NCI-H82 treated with DMSO at 0.1 percent for 48 hours (cell line): ENCODE results near the gene TBRG4.

Source experiments
- DNase-seq: peaks from one replicate; lab custom pipeline; 2025; ENCODE audit not compliant: unreplicated experiment; lab: John Stamatoyannopoulos, UW

The TBRG4 gene

DNA sequence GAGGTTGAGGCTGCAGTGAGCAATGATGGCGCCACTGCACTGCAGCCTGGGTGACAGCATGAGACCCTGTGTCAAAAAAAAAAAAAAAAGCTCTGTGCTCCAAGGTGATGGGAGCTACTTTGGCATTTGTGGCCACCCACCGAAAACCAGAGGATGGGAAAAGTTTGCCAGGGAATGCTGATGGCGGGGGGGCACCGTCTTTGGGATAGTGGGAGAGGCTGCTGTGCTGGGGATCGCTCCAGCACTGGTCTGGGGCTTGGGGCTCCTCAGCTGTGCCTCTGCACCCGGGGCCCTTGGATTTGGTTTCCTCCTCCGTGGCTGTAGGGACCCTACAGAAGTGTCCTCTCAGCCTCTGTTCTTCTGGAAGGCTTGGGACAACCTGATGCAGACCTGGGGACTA, 34.4 kb upstream of the TBRG4 start:
- no peak for DNase-seq

DNA sequence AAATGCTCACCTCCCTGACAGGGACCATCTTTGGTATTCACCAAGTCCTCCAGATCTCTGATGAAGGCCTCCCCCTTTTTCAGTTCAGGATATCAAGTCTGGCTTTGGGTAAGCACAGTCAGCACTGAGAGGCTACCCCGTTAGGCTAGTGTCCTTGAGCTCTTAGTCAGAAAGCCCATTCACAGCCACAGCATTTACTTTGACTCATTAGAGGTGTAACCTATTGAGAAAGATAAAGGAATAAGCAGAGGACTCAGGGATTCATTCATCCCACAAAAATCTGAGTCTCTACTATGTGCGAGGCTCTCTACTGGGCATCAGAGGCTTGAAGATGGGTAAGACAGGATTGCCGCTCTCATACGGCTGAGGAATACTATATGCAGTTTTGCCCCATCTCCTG, 32.1 kb upstream of the TBRG4 start:
- DNase-seq, result no peak

DNA sequence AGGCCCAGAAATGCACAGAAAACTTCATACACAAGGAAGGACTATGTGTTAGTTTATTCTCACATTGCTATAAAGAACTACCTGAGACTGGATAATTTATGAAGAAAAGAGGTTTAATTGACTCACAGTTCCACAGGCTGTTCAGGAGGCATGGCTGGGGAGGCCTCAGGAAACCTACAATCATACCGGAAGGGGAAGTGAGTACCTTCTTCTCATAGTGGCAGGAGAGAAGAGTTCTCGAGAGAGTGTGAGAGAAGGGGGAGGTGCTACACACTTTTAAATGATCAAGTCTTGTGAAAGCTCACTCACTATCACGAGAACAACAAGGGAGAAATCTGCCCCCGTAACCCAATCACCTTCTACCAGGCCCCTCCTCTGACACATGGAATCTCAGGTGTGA, 29.3 kb upstream of the TBRG4 start:
- no peak for DNase-seq

DNA sequence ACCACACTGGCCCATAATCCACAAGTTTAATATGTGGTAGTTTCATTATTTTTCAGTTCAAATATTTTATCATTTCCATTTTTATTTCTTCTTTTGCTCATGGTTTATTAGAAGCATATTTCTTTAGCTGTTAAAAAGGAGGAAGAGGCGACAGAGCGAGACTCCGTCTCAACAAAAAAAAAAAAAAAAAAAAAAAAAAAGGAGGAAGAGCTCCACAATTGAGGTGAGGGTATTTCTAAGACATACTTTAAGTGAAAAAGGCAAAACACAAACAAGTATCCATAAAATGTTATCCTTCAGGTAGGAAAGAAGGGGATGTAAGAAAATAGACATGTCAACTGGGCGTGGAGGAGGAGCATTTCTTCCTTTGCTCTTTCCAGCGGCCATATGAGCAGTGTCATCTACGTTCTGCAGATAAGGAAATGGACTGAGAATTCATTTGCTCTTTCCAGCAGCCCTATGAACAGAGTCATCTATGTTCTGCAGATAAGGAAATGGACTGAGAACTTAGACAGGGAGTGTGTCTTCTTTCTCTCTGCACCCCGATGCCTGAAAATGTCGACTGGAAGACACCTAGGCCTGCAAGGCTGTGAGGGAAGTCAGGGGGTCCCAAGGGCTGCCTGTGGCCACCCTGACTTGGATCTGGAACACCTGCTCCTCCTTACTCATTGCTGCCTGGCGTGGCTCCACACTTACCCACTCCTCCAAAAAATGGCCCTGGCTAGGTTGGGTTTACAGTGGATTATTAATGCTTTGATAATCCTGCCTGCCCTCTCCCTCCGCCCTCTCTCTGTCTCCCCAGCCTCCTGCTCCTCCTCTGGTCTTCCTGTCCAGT, 27.2 kb upstream of the TBRG4 start:
- DNase-seq, result no peak

DNA sequence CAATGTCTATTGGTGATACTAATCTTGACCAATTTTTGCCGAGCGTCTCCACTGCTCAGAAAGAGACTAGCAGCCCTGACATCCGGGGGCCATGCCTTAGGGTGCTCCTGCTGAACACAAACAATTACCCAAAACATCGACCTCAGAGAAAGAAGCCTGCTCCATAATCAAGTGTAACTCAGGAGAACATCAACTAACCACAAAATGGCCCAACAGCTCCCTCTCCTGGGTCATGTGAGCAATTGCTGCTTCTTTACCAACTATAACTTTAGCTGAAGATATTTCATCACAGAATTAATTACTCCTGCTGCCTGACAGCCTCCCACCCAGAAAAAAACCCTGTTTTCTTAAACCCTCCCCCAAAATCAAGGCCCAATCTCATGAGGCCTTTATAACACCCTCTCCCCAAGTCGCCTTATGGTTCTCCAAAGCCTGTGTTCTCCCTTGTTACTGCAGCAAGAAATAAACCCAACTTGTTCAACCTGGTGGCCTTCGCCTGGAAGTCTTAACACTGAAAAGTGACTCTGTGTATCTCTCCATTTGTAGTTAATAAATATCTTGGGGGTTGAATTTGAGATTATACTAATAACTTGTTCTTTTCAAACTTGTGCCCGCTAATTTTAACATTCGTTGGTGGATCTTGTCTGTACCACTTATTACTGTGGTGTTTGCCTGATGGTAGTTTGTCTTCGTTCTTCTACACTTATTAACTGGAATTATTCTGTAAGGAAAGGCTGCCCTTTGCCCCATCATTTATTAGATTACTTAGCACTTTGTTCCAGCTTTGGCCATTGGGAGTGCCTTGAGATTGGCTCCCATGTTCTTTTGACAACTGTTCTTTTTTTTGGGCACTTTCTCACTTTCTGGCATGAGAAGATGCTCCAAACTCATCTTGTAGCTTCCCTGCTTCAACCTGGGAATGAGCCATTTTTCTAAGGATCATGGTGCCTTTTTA, 24.9 kb upstream of the TBRG4 start:
- peak; percentile 49 for DNase-seq

DNA sequence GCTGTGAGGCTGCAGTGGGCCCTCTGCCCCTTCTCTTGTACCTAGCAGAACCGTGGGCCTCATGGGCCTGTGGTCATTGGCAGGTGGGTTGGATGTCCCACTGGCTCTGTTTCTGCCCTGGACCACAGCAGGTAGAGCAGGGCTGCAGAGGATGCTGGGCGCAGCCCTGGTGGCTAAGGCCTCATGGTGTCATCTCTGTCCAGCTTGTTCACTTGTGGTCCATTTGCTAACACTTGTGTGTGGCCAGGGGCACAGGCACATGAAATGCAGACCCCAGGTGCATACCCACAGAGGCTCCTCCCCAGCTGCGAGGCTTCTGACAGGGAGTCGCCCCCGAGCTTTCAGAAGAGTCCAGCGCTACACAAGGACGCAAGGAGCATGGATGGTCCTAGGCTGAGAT, 22.4 kb upstream of the TBRG4 start:
- DNase-seq, result no peak

DNA sequence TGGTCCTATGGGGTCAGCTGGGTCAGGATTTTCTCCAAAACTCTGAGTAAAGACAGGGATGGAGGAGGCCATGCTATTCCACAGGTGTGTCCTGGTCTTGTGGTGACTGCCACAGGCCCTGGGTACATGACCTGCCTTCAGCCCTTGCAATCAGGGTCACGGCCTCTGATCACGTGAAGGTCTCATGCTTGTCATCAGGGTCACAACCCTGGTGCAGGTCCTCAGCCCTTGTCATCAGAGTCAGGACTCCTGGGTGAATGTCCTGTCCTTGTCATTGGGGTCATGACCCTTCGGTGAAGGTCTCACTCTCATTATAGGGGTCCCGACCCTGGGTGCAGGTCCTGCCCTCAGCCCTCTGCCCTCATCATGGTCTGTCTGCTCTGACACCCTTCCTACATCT, 21.9 kb upstream of the TBRG4 start:
- DNase-seq, result no peak

DNA sequence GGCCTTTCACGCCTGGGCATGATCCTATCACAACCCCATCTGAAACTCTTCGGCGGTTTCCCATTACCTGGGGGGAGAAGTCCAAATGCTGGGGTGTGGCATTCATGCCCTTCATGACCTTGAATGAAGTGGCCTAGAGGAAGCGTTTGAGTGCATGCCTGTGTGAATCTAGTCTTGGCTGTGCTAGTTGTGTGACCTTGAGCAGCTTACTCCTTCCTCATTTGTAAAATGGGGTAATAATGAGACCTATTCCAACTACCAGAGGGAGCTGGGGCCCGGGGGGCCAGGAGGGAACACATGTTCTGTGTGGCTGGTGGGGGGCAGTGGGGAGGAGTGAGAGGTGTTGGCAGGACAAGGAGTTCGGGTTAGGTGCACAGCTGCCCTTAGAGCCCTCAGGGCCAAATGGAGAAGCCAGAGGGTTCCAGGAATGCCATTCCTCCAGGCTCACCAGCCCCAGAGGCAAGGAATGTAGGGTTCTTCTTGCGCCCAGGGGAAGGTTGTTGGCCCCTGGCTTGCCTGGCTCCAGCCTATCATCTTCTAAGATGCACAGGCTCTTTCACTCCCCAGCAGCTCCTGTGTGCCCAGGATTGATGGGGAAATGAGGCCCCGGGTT, 21.3 kb upstream of the TBRG4 start:
- DNase-seq, result no peak

DNA sequence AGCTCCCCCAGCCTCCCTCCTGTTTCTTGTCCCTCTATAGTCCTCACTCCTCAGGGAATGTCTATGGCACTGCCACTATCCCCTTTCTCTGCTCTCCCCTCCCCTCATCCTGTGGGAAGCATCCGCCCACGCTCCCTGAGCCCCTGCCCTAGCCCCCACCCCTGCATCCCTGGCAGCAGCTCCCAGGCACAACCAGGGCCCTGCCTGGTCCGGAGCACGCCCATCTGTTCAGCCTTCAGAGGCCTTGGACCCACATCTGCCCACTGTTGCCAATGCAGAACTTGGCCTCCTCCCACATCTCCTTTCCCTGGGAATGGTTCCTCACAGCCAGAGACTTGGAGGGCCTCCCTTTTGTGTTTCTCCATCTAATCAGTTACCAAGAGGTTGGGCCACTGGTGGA, 20.4 kb upstream of the TBRG4 start:
- no peak for DNase-seq

DNA sequence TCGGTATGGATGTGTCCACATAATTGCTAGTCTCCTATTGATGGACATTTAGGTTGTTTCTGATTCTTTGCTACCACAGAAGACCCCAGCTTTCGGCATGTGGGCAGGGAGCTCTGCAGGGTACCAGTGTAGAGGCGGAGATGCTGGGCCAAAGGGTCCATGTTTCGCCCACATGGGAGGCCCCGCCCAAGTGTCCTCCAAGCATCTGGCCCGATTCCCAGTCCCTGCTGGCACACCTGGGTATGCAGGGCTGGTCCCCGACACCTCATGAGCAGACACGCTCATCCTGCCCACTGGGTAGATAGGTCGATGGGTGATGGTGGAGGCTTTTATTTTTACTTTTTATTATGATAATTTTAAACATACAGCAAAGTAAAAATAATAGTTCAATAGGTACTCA, 19.4 kb upstream of the TBRG4 start:
- DNase-seq, result no peak

DNA sequence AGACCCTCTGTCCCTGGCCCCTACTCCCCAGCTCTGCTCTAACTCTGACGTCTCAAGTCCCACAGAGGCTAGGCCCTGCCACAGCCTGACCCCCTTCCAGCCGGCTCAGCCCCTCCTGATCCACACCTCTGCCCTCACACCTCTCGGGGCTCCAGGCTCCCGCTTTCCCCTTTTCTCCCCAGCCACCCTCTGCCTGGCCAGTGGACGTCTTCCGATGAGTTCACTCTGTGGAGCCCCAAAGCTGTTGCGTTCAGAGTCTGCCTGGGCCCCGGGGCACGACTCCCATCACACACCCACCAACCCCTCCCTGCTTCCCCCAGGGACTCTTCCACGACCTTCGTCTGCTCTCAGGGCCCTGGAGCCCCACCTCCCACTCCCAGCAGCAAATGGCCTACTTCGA, 18.4 kb upstream of the TBRG4 start:
- DNase-seq, result no peak

DNA sequence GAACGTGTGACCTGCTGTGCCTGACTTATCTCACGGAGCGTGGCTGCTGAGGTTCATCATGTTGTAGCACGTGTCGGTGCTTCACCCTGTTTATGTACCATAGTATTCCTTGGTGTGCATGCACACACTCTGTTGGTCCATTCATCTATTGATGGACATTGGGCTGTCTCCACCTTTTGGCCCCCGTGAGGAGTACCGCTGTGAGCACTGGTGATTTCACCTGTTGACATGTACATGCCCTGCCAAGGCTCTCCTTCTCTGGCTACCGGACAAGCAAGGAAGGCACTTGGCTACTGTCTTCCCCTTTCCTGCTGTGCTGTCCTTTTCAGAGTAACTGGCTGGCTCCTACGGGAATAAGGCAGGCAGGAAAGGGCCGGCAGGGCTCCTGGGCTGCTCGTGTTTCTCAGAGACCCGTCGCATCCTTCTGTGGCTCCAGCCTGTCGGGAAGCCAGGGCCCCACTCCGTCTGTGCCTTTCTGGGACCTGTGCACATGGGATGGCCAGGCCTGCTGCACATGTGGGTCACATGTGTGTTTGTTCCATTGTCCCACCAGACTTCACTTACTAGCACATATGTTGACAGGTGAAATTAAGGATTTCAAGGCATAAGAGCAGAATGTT, 17.8 kb upstream of the TBRG4 start:
- no peak for DNase-seq

DNA sequence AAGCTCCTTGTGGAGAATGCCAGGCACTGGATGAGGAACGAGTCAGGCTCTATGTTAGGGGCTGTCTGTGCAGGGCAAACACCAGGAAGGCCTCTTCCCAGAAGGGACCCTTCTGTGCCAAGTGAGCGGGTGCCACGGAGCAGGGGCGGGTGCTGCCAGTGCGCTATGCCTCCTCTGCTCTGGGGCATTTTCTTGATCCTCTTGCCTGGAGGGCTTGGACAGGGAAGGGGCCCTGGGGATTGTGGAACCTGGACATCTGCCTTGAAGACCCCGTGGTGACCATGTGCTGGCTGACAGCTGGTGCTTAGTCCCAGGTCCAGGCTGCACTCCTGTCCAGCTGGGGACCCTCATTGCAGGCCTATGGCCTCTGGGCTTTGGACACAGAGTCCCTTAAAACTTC, 15.4 kb upstream of the TBRG4 start:
- DNase-seq, result no peak

DNA sequence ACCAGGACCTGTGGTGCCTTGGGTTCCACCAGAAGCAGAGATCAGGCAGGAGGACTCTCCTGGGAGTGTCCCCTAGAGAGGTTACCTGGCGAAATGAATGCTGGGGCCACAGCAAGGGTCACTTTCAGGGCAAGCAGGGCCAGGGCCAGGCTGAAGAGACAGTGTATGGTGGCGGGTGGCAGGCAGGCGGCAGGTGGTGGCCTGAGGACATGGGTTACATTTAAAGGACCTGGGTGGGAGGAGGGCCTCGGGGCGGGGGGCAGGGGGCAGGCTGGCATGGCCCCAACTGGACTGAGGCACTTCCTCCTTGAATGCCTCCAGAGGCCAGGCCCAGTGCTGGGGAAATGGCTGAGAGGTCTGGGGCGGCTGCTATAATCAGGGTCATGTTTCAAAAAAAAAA, 14.7 kb upstream of the TBRG4 start:
- DNase-seq, result no peak

DNA sequence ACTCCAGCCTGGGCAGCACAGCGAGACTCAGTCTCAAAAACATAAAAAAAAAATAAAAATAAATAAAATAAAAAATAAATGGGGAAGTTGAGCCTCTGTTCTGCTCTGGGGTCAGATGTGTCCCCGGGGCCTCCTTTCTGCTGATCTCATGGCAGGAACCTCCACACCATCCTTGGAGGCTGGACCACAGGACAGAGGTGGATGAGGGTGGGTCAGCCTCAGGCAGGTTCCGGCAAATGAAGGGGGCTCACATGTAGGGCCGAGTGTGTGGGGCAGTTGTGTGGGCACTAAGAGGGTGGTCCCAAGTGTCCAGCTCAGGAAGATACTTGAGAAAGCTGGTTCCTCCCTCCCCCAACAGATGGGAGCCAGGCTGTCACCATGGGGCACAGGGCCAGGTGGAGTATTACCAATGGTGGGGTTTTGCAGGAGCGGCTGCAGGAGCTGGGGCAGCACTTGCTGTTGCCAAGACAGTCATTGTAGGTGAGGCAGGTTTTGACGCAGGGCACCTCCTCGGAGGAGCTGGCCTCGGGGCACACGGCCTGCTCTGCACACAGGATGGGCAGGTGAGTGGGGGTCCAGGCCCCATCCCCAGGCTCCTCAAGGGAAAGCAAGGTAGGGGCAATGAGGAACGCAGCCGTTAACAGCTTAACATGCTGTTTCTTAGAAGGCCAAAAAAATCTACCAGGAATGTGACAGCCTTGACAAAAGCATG, 13.9 kb upstream of the TBRG4 start:
- DNase-seq, result no peak

DNA sequence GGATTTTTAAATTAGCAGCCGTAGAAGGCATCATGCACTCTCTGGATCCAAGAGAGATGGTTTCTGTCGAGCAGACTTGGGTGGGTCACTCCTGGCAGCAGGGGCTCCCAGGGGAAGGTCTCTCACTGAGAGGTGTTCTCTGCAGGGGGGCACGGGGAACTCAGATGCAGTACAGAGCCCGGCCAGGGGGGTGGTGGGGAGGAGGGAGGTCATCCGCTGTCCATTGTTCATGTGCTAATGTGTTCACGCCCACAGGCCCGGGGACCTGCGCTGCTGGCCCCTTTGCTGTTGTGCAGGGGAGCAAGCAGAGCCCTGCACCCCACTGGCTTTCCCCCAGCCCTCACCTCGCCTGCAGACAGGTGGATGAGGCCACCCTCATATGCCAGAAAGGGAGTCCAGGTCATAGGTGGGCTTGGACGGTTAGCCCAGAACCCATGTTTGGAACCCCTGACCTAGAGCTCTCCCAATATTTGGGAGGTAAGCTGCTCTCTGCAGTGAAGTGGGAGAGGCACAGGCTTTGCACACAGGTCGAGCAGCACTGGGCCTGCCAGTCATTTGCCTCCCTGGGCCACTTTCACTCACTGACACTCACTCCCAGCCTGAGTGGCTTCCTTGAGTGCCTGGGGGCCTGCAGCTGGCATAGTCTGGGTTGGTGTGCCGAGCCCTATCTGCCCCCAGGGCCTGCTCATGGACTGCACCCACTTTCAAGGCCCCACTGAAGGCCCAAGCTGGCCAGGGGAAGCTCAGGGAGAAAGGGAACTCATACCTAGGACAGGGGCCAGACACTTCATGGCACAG, 12.6 kb upstream of the TBRG4 start:
- no peak for DNase-seq

DNA sequence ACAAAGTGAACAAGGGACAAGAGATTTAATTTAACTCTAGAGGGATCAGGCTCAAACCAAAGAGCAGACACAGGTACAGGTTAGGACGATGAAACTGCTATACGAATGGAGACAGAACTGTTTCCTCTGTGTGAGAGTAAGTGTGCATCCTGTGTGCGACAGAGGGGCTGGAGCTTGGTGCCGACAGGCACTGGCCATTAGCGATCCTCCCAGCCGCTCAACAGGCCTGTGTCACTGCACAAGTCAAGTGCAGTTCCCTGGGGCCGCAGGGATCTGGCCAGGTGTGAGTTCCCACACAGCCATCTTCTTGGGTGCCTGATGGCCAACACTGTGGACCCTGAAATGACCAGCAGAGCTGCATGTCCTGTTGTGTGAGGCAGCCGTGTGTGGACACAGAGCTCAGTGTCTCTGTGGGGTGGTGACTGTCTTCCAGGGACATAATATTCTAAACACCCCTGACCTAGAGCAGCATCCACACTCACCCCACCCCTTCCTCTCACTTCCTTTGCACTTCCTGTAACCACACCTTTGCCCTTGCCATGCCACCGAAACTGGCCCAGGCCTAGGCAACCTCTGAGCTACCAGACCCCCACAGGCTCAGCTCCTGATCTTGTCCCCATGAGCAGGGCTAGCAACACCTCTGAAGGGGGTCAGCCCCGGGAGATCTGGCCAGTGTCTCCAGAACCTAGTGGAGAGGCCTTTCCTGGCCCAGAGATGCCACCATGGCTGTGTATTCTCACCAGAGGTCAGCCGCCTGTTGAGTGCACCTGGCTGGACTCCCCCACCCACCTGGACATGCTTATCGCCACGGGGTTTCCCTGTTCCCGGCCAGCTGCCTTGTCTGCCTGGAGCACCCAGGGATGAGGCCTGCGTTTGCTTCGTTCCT, 11.7 kb upstream of the TBRG4 start:
- no peak for DNase-seq

DNA sequence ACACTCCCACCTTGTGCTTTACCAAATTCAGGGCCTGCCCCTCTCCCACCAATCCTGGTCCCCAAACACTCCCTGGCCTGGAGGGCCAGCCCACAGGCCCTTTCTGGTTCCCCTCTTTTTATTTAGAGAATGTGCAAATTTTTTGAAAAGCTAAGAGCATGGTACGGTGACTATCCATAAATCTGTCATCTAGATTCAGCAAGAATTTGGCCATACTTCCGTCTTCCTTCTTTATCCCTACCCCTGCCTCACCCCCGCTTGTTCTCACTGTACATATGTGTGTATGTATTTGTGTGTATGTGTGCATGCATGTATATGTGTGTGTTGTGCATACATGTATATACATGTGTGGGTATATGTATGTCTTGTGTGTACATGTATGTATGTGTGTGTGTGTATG, 8.1 kb upstream of the TBRG4 start:
- no peak for DNase-seq

DNA sequence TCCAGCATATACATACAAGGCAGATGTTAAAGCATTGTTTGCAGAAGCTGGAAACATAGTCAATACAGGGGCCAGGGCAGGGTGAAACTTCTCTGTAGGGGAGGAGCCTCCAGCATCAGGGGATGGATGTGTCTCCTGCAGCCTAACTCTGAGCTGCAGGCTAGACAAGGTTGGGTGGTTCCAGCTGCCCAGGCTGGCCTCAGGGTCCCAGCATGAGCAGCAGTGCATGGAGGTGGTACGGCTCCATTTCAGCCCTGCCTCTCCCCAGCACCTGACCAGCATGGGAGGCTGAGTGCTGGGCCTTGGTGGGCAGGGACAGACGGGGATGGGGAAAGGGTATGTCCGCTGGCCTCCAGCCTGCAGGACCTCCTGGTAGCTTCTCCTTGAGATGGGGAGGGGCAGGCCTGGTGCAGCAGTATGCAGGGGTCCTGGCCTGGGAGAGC, 7.4 kb upstream of the TBRG4 start:
- DNase-seq, result no peak
